Neural progenitor cell (in vitro differentiated cells): ENCODE results near the gene TMEM169. TPM values are rescaled to one million over a fixed set of nuclear protein-coding genes. Genes with fewer than 3 reads are reported as not detected.

ENCODE experiments used
- DNase-seq: peaks from one replicate; pipeline ENCODE4 v3.0.0-alpha.2; 2016; ENCODE audit warnings: low spot score
- H2AFZ ChIP-seq: fragments of 200-600 bp; sonication (generic); replicated peaks from 2 replicates; pipeline ENCODE4 v1.6.1; 2016; ENCODE audit warnings: antibody characterized with exemption
- H3F3A ChIP-seq: fragments of 200-600 bp; sonication (generic); 2 replicates; pipeline ENCODE4 v1.6.1; 2016; ENCODE audit warnings: antibody characterized with exemption, low read depth
- H3K27ac ChIP-seq: fragments of 200-600 bp; sonication (generic); 2 replicates; pipeline ENCODE4 v1.5.1; 2016; ENCODE audit warnings: mild to moderate bottlenecking
- H3K27me3 ChIP-seq: fragments of 200-600 bp; sonication (generic); 2 replicates; pipeline ENCODE4 v1.6.1; 2016; ENCODE audit warnings: mild to moderate bottlenecking, moderate library complexity
- H3K36me3 ChIP-seq: fragments of 200-600 bp; sonication (generic); 2 replicates; pipeline ENCODE4 v1.5.1; 2016
- H3K4me1 ChIP-seq: fragments of 200-600 bp; sonication (generic); 2 replicates; pipeline ENCODE4 v1.6.1; 2016; ENCODE audit warnings: mixed run types
- H3K4me2 ChIP-seq: fragments of 200-600 bp; sonication (generic); 2 replicates; pipeline ENCODE4 v1.6.1; 2016
- H3K4me3 ChIP-seq: fragments of 200-600 bp; sonication (generic); 2 replicates; pipeline ENCODE4 v1.5.1; 2016
- H3K79me2 ChIP-seq: fragments of 200-600 bp; sonication (generic); 2 replicates; pipeline ENCODE4 v1.6.1; 2016; ENCODE audit warnings: low read depth
- H3K9ac ChIP-seq: fragments of 200-600 bp; sonication (generic); 2 replicates; pipeline ENCODE4 v1.6.1; 2016
- H3K9me3 ChIP-seq: fragments of 200-600 bp; sonication (generic); 2 replicates; pipeline ENCODE4 v1.5.1; 2016; ENCODE audit warnings: low read depth
- H4K20me1 ChIP-seq: fragments of 200-600 bp; sonication (generic); 2 replicates; pipeline ENCODE4 v1.6.1; 2016; ENCODE audit warnings: low read depth
- H3K27ac Mint-ChIP-seq: 3 replicates; pipeline ENCODE4 v1.8.0; 2021; ENCODE audit warnings: mixed read lengths
- H3K27me3 Mint-ChIP-seq: 2 replicates; pipeline ENCODE4 v1.8.0; 2022; ENCODE audit warnings: low read depth, mild to moderate bottlenecking, inconsistent platforms, moderate library complexity, mixed read lengths; ENCODE audit not compliant: insufficient read depth
- H3K36me3 Mint-ChIP-seq: 3 replicates; pipeline ENCODE4 v1.8.0; 2021; ENCODE audit warnings: mixed read lengths
- H3K4me1 Mint-ChIP-seq: 3 replicates; pipeline ENCODE4 v1.8.0; 2021; ENCODE audit warnings: mixed read lengths
- H3K4me3 Mint-ChIP-seq: 3 replicates; pipeline ENCODE4 v1.8.0; 2021; ENCODE audit warnings: mild to moderate bottlenecking, moderate library complexity, mixed read lengths
- H3K9me3 Mint-ChIP-seq: 3 replicates; pipeline ENCODE4 v1.8.0; 2020; ENCODE audit warnings: mixed read lengths
- EZH2 ChIP-seq: fragments of 200-600 bp; sonication (generic); IDR thresholded peaks from 2 replicates; pipeline ENCODE4 v1.6.1; 2017; ENCODE audit warnings: antibody characterized with exemption, mild to moderate bottlenecking, moderate library complexity
- EZH2phosphoT487 ChIP-seq: fragments of 200-600 bp; sonication (generic); IDR thresholded peaks from 2 replicates; pipeline ENCODE4 v1.6.1; 2017; ENCODE audit warnings: antibody characterized with exemption
- total RNA-seq: library from RNA; depleted of rRNA; stranded (reverse); fragments of >200 nt; gene quantifications from 2 replicates; pipeline ENCODE4 v1.2.3, GENCODE V29; 2015; ENCODE audit warnings: low replicate concordance
- TF ChIP-seq, protein P1 (sequence below): fragments of 200-600 bp; sonication (generic); IDR thresholded peaks from 2 replicates; pipeline ENCODE4 v1.5.1; 2017; ENCODE audit warnings: antibody characterized with exemption, mild to moderate bottlenecking

Gene TMEM169
- total RNA-seq, 1 donor from 2014 or later = 17.9 TPM

DNA sequence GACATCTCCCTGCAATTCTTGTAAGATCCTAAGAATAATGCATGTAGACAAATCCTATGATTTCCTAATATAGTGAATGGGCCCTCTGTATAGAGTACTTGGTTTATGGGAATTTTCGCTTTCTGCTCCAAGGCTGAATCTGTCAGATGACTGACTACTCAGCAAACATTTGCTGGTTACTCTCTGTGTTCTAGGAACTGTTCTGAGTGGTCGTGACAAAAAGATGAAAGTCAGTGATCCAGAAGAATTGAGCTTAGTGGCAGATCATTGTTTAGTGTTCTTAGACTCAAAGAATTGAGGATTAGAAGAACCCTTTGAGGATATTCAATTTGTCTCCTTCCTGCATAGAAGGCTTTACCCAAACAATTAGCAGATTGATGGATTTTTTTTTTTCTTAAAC, 37.4 kb downstream of the TMEM169 start:
- H3K36me3 ChIP-seq = peaks cover 44% of the 10 kb centered on the region
- TF ChIP-seq, protein P1, sequence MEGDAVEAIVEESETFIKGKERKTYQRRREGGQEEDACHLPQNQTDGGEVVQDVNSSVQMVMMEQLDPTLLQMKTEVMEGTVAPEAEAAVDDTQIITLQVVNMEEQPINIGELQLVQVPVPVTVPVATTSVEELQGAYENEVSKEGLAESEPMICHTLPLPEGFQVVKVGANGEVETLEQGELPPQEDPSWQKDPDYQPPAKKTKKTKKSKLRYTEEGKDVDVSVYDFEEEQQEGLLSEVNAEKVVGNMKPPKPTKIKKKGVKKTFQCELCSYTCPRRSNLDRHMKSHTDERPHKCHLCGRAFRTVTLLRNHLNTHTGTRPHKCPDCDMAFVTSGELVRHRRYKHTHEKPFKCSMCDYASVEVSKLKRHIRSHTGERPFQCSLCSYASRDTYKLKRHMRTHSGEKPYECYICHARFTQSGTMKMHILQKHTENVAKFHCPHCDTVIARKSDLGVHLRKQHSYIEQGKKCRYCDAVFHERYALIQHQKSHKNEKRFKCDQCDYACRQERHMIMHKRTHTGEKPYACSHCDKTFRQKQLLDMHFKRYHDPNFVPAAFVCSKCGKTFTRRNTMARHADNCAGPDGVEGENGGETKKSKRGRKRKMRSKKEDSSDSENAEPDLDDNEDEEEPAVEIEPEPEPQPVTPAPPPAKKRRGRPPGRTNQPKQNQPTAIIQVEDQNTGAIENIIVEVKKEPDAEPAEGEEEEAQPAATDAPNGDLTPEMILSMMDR = no peak
- TF ChIP-seq EZH2phosphoT487 = peak; percentile 24

DNA sequence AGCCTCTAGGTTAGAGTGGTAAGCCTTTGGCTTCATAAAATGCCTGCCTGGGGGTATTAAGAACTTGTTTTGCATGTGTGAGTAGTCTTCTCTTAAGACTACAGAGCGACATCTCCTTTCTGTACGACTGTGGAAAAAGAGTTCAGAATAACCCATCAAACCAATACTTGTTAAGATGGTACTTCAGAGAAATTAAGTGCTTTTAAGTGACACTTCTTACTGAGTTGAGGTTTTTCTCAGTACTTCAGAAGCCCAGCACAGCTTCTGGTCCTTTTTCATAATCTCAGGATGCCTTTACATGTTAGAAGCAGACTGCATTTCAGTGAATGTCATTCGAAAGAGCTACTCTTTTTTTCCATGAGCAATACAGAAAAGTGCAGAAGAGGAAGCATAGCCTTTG, 38.3 kb downstream of the TMEM169 start:
- Mint-ChIP-seq H3K36me3 (peaks cover 53% of the 10 kb centered on the region), H3K9me3 (no peaks in the 10 kb centered on the region), H3K4me3 (peak overlapping the region; percentile 67), H3K27ac (peak overlapping the region; percentile 16), H3K27me3 (peaks cover 4% of the 10 kb centered on the region), H3K4me1 (peaks cover 48% of the 10 kb centered on the region)
- Histone ChIP-seq H3K4me1 (peaks cover 59% of the 10 kb centered on the region), H3K4me3 (peak overlapping the region; percentile 33), H3K9ac (no peak overlapping the region), H3K4me2 (peak overlapping the region; percentile 74), H3K27me3 (no peaks in the 10 kb centered on the region), H3K79me2 (peaks cover 100% of the 10 kb centered on the region), H4K20me1 (peaks cover 24% of the 10 kb centered on the region), H3K36me3 (peaks cover 51% of the 10 kb centered on the region), H3K9me3 (no peaks in the 10 kb centered on the region), H3F3A (peaks cover 52% of the 10 kb centered on the region), H2AFZ (no peak overlapping the region), H3K27ac (peak overlapping the region; percentile 74)
- TF ChIP-seq, protein P1 = no peak
- TF ChIP-seq EZH2phosphoT487 (no peak), EZH2 (no peak)
- DNase-seq = no peak

More for the DNA sequence above, 37.4 kb downstream of the TMEM169 start:
- peak overlapping the region; percentile 74 for H3K4me2 ChIP-seq
- H2AFZ ChIP-seq = no peak overlapping the region
- H3K9me3 Mint-ChIP-seq = no peaks in the 10 kb centered on the region
- H3K4me3 ChIP-seq = peak overlapping the region; percentile 33
- peak; percentile 83 for DNase-seq
- peak overlapping the region; percentile 59 for H3K27ac Mint-ChIP-seq
- H3K4me3 Mint-ChIP-seq = no peak overlapping the region
- peaks cover 64% of the 10 kb centered on the region for H3K4me1 ChIP-seq
- H3K9me3 ChIP-seq = no peaks in the 10 kb centered on the region
- peak overlapping the region; percentile 28 for H3K9ac ChIP-seq
- H3K27me3 Mint-ChIP-seq = peaks cover 5% of the 10 kb centered on the region
- H3K4me1 Mint-ChIP-seq = peaks cover 56% of the 10 kb centered on the region
- H3K27me3 ChIP-seq = no peaks in the 10 kb centered on the region
- H3F3A ChIP-seq = peaks cover 57% of the 10 kb centered on the region
- H3K36me3 Mint-ChIP-seq = peaks cover 47% of the 10 kb centered on the region
- peaks cover 93% of the 10 kb centered on the region for H3K79me2 ChIP-seq
- H4K20me1 ChIP-seq = peaks cover 22% of the 10 kb centered on the region
- H3K27ac ChIP-seq = peak overlapping the region; percentile 92

DNA sequence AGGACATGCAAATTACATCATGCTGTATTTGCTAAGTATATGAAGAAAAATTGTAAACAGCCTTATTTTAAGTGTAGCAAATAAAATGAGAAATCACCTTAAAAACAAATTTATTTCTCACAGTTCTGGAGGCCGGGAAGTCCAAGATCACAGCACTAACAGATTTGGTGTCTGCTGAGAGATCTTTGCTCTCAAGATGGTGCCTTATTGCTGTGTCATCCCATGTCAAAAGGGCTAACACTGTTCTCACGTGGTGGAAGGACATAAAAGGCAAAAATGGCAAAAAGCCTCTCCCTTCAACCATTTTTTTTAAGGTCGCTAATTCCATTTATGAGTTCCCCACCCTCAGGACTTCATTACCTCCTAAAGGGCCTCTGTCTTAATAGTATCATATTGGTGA, 39.5 kb downstream of the TMEM169 start:
- no peak overlapping the region for H3K27ac Mint-ChIP-seq
- H3K79me2 ChIP-seq = peaks cover 100% of the 10 kb centered on the region
- DNase-seq = no peak

More for the DNA sequence above, 39.5 kb downstream of the TMEM169 start:
- Histone ChIP-seq H3K4me2 (no peak overlapping the region), H3K9me3 (no peaks in the 10 kb centered on the region), H3F3A (peaks cover 48% of the 10 kb centered on the region), H2AFZ (no peak overlapping the region), H3K36me3 (peaks cover 61% of the 10 kb centered on the region), H3K4me3 (no peak overlapping the region), H3K4me1 (peaks cover 46% of the 10 kb centered on the region), H3K27ac (peak overlapping the region; percentile 51), H3K9ac (no peak overlapping the region), H4K20me1 (peaks cover 24% of the 10 kb centered on the region), H3K27me3 (no peaks in the 10 kb centered on the region)
- Mint-ChIP-seq H3K27me3 (no peaks in the 10 kb centered on the region), H3K4me3 (no peak overlapping the region), H3K36me3 (peaks cover 55% of the 10 kb centered on the region), H3K9me3 (no peaks in the 10 kb centered on the region), H3K4me1 (peaks cover 37% of the 10 kb centered on the region)
- no peak for TF ChIP-seq EZH2
- TF ChIP-seq, protein P1 = no peak
- TF ChIP-seq EZH2phosphoT487 = no peak
